GM21528 (cell line): Measurements from ENCODE around the gene CHN2.

Experiments
- ATAC-seq: cut with Tn5 transposase; IDR thresholded peaks from one replicate; pipeline ENCODE4 v1.9.1; 2021; ENCODE audit warnings: mild to moderate bottlenecking, moderate library complexity; ENCODE audit not compliant: unreplicated experiment, low FRiP score

CHN2 gene

DNA sequence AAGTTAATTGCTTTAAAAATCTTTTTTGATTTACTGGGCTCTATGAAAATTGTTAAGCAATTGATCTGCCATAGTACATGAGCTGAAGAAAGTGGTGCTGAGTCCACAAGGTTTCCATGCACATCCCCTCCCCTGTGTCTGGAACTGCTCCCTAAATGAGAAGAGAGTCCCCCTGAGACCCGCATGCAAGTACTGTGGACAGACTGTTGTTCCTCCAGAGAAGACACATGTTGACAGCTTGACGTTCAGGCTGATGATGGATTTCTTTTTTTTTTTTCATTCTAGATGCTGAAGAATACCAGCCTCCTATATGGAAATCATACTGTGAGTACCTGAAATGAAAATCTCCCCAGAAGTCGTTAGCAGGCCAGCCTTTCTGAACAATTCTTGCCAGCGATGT lies 159.8 kb downstream of the CHN2 start:
- ATAC-seq = no peak

- no peak for ATAC-seq
Measured at GRCh38 chr7:29355388-29355787, 160.8 kb downstream of the CHN2 start.

GRCh38 chr7:29356631-29357030 lies 162.1 kb downstream of the CHN2 start:
- no peak for ATAC-seq

- ATAC-seq = no peak
Measured at GRCh38 chr7:29359482-29360093, 165.0 kb downstream of the CHN2 start.

- no peak for ATAC-seq
Measured at GRCh38 chr7:29360633-29361625, 166.4 kb downstream of the CHN2 start.

- no peak for ATAC-seq
Measured at GRCh38 chr7:29362380-29362779, 167.8 kb downstream of the CHN2 start.

DNA sequence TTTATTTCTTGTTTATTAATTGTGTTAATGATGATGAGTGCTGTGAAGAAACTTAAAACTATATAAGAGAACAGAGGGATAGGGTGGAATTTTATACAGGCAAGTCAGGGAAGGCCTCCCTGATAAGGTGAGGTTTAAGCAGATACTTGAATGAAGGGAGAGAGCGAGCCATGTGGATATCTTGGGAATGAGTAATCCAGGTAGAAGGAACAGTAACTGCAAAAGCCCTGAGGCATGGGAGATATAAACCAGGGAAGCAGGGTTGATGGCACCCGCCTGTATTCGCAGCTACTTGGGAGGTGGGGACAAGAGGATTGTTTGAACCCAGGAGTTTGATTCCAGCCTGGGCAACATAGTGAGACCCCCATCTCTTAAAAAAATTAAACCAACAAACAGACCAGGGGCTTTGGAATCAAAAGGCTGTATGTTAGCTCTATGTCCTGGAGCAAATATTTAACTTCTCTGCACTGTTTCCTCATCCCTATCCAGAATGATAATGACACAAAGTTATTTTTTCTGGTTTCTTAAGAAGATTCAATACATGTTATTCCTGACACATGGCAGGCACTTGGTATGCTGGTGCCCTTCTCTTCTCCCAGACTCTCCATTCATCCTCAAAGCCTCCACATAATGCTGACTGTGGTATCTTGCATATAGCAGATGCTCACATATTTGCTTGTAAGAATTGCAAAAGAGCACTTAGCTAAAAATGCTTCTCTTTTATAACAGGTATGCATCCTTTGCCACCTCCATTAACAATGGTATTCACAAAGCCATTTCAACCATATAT lies 169.3 kb downstream of the CHN2 start:
- ATAC-seq = no peak

GRCh38 chr7:29364661-29365060 lies 170.1 kb downstream of the CHN2 start:
- no peak for ATAC-seq

DNA sequence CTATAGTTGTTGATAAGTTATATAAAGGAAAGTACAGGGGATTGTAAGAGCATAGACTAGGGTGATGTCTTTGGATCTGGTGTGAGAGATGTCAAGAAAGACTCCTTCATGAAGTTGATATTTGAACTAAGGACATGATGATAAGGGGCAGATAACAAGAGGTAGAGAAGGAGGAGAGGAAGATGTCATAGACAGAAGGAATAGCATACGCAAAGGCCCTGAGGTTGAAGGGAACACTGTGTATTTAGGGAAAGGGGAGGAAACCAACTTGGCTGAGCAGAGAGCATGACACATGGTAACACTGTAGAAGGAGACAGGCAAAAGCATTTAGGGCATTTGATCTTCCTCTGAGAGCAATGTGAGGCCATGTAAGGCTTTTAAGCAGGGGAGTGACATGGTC lies 170.8 kb downstream of the CHN2 start:
- ATAC-seq = no peak

DNA sequence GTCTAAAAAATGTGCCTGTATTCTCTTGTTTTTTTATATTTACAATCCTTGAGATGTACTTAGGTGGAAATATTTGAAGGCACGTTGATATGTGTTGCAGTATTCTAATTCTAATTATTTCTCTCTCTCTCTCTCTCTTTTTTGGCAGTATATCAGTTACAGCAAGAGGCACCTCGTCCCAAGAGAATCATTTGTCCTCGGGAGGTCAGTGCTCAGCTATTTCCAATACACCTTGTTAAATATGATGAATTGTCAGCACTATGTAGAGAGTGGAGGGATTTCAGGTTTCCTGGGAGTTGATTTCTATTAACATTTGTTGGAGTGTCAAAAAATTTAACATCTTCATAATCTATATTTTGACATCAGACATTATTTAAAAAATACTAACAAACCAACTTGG lies 173.2 kb downstream of the CHN2 start:
- ATAC-seq = no peak

DNA sequence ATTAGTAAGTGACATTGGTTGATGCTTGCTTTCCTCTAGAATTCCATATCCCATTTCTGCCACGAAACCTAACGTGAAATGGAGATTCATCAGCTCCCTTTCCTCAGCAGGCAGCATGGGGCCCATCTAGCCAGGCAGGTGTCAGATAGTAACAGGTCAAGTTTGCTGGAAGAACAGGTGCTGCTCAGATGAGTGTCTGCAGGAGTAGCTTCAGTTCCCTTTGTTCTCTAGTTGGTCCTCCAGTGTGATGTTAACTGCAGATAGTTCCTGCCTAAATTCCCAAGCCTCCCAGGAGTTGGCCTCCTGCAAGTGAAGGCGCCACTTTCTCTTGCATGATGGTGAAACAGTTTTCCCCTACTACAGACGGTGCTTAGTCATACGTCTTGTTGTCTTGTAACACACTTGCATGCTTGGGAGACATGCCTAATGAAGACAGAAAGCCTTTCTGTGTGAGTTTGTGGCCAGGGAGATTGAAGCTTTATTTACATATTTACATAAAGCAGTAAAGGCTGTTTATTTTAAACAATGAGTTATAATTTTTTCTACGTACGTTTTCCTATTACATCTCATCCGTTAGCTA lies 175.4 kb downstream of the CHN2 start:
- no peak for ATAC-seq

DNA sequence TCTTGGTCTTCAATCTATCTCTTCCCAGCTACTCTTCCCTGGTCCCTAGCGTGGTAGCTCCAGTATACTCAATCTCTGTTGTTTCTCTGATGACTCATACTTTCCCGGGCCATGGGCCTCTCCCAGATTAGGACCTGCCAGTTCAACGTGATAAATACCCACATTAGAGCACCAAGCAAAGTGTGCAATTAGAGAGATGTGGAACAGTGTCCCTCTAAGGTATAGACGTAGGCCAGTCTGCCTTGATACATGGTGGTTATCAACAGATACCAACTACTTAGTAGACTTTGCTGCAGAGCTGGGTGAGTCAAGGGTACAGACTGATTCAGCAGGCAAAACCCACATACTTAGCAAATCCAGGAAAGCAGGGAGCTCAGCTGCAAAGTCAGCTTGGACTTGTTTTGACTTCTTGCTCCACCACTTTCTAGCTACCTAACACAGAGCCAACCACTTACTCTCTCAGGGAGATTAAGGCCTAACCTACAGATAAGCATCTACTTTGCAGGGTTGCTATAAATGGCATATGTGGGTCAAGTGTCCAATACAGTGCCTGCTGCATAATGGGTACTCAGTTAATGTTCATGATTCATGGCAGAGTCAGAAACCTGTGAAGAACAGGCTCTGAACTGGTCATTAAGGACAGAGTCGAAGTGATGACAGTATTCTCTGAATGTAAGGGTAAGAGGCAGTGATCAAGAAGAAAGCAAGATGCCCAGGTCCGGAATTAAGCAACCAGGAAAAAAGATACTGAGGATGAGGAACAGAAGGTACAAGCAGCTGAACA lies 176.1 kb downstream of the CHN2 start:
- ATAC-seq = no peak

DNA sequence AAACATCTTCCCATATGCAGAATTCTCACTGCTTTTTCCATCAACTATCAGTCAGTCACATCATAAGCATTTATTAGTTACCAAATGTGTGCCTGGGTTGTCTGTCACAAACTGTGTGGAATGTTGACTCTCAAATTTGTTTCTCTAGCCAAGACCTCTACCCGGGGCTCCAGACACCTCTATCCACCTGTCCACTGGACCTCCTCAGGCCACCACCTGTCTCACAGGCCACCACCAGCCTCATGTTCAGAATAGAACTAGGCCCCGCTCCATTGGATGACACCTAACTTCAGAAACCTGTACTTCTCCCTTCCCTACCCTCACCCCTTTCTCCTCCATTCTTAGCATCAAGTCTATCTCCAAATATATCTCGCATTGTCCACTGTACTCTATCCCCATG lies 176.9 kb downstream of the CHN2 start:
- no peak for ATAC-seq

DNA sequence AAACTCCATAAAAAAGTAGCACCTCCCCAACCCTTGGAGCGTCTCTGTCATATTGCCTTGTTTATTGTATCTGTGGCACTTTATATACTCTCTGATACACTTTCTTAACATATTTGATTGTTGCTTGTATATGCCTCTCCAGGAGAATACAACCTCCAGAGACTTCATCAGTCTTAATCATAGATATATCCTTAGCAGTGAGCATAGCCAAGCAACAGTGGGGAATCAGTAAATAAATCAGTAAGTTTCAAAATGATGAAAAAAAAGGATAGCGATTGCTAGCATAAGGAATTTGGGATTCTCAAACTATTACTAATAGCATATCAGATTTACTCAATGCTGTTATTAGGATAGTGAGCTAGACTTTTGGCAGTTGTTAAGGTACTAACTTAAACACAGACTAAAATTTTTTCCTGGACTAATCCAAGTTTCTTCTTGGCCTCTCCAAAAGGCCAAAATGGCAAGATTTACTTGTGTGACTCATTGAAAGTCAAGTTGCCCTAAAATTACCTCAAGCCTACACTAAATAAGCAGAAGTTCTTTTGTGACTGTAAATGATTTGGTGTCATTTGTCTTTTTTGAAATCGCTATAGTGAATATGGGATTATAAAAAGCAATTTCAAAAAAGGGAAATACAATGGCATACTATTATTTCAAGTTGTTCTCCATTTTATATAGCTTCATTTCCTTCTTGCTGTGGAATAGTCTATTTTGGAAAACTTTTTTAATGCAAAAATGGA lies 177.9 kb downstream of the CHN2 start:
- ATAC-seq = no peak

DNA sequence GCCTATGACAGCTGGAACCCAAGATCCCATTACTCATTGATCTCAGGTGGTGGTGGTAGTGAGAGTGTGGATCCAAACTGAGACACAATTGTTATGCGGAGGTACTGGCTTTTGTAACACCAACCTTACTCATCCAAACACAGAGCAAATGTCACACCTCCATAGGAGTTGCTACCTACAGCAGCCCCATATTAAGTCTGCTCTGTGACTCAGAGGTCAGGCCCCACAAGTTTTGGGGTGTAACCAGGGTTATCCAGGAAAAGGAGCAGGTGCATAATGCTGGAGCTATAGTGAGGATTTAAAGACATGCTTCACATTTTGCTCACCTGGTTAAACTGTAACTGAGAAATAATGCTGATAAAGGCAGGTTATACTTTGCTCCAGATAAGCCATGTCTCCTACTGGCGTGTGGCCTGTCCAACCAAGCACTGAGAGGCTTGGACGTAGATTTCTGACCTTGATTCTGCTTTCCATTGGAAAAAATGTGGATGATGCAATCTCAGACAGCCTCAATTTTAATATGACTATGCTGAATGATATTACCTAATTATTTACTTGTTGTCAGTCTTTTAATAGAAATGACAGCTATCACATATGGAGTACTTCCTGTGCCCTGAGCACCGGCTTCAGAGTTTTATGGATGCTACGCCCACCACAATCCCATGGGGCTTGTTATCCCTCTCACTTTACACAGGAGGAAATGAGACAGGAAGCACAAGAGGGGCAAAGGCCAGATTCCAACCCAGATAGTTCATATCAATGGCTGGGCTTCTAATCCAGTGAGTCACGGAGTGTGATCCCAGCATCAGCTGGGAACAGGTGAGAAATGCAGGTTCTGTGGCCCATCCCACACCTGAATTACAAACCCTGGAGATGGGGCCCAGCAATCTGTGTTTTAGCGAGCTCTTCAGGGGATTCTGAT lies 181.3 kb downstream of the CHN2 start:
- ATAC-seq = no peak

DNA sequence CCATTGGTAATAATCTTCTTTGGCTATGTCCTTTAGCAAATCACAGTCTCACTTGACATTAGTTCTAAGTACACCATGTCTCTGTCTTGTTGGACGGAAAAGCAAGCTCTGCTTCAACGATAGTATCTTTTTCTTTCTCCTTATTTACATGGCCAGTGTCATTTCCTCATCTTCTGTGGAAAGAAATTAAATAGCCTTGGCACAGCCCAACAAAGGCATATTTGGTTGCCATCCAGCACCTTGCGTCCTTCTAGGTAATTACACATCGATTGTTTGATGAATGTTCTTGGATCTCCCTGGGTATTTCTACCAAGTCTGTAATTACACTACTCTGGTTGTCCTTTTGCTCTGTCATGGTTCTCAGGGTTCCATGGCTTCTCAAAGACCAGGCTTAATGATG lies 183.1 kb downstream of the CHN2 start:
- no peak for ATAC-seq

GRCh38 chr7:29379551-29379950 lies 185.0 kb downstream of the CHN2 start:
- ATAC-seq = no peak
